ENCODE results near the gene NOTUM. TPM values are rescaled to one million over a fixed set of nuclear protein-coding genes. Genes with fewer than 3 reads are reported as not detected.

Gene NOTUM
- total and polyA plus RNA-seq, 4 donors, result 0.71 to 7.6 (median 2.2) TPM

GRCh38 chr17:81998212-81998611 is 37.2 kb upstream of the NOTUM start:
- ATAC-seq (ENCODE audit: insufficient read depth, low FRiP score), result no peak
- 85 to 86% methylated on average over 7 of the region's 7 CpGs for WGBS, 2 donors

DNA sequence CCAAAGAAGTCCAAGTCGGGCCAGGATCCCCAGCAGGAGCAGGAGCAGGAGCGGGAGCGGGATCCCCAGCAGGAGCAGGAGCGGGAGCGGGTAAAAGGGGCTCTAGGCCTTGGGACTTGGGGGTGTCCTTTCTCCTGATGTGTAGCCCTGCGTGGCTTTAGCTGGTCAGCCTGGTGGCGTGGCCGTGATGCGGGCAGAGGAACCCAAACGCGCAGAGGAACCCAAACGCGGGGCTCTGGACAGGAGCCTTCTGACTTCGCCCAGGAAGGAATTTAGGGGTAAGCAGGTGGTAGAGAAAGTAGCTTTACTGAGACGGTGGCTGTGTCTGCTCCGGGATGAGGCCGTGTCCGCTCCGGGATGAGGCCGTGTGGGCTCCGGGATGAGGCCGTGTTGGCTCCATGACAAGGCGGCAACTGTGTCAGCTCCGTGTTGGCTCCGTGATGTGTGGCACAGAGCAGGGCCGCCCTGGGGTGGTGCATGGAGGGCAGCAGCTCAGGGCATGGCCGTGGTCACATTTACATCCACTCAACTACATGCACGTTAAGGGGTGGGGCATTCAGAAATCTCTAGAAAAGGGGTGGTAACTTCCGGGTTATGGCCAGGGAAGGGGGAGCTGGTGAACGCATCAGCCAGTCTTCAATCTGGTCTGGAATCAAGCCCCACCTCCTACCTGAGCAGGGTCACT is 35.9 kb upstream of the NOTUM start:
- H3K4me3 ChIP-seq, result no peak overlapping the region
- no peak for DNase-seq
- WGBS, 2 donors, result 94 to 95% methylated on average over 30 of the region's 30 CpGs

More at GRCh38 chr17:81998212-81998611, 37.2 kb upstream of the NOTUM start:
- H3K36me3 ChIP-seq (ENCODE audit: control insufficient read depth in 4 of 4, insufficient read depth in 4 of 4, low read length in 4 of 4), result peaks cover 0 to 19% (median 1%) of the 10 kb centered on the region in 4 donors
- H3K4me3 ChIP-seq, result no peak overlapping the region
- TF ChIP-seq, protein P1, sequence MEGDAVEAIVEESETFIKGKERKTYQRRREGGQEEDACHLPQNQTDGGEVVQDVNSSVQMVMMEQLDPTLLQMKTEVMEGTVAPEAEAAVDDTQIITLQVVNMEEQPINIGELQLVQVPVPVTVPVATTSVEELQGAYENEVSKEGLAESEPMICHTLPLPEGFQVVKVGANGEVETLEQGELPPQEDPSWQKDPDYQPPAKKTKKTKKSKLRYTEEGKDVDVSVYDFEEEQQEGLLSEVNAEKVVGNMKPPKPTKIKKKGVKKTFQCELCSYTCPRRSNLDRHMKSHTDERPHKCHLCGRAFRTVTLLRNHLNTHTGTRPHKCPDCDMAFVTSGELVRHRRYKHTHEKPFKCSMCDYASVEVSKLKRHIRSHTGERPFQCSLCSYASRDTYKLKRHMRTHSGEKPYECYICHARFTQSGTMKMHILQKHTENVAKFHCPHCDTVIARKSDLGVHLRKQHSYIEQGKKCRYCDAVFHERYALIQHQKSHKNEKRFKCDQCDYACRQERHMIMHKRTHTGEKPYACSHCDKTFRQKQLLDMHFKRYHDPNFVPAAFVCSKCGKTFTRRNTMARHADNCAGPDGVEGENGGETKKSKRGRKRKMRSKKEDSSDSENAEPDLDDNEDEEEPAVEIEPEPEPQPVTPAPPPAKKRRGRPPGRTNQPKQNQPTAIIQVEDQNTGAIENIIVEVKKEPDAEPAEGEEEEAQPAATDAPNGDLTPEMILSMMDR (IDR thresholded peaks at IDR 0.05; ENCODE audit: control extremely low read depth, extremely low read depth), result no peak
- H3K27ac ChIP-seq (ENCODE audit: low read depth in 1 of 2, low read length in 1 of 2), result no peak overlapping the region
- no peaks in the 10 kb centered on the region for H3K27me3 ChIP-seq (ENCODE audit: control insufficient read depth in 3 of 3, insufficient read depth in 3 of 3, low read length in 2 of 3)
- H3K9me3 ChIP-seq (ENCODE audit: control insufficient read depth in 4 of 4, insufficient read depth in 3 of 4, low read length in 3 of 4), result no peaks in the 10 kb centered on the region
- H3K4me1 ChIP-seq (ENCODE audit: control insufficient read depth in 5 of 5, insufficient read depth in 5 of 5, low read length in 5 of 5), result peaks cover 3 to 50% (median 6%) of the 10 kb centered on the region in 5 donors
- H3K9ac ChIP-seq (ENCODE audit: insufficient read depth in 1 of 2, low read length in 2 of 2), result no peak overlapping the region
- DNase-seq, result no peak

GRCh38 chr17:81996232-81996756 is 35.3 kb upstream of the NOTUM start:
- H3K4me1 ChIP-seq (ENCODE audit: control insufficient read depth in 5 of 5, insufficient read depth in 5 of 5, low read length in 5 of 5), result peaks cover 0 to 61% (median 15%) of the 10 kb centered on the region in 5 donors
- H3K27me3 ChIP-seq (ENCODE audit: control insufficient read depth in 3 of 3, insufficient read depth in 3 of 3, low read length in 2 of 3), result no peaks in the 10 kb centered on the region
- no peak overlapping the region for H3K9ac ChIP-seq (ENCODE audit: insufficient read depth in 1 of 2, low read length in 2 of 2)
- H3K27ac ChIP-seq (ENCODE audit: low read depth in 1 of 2, low read length in 1 of 2), result no peak overlapping the region
- no peak overlapping the region for H3K4me3 ChIP-seq
- peaks cover 0 to 19% (median 1%) of the 10 kb centered on the region in 4 donors for H3K36me3 ChIP-seq (ENCODE audit: control insufficient read depth in 4 of 4, insufficient read depth in 4 of 4, low read length in 4 of 4)
- ATAC-seq (ENCODE audit: insufficient read depth, low FRiP score), result no peak
- WGBS, 2 donors, result 91 to 94% methylated on average over 27 to 28 of the region's 28 CpGs
- DNase-seq, result no peak
- TF ChIP-seq, protein P1 (IDR thresholded peaks at IDR 0.05; ENCODE audit: control extremely low read depth, extremely low read depth), result no peak
- no peaks in the 10 kb centered on the region for H3K9me3 ChIP-seq (ENCODE audit: control insufficient read depth in 4 of 4, insufficient read depth in 3 of 4, low read length in 3 of 4)

More for the DNA sequence above, 35.9 kb upstream of the NOTUM start:
- no peak for ATAC-seq (ENCODE audit: insufficient read depth, low FRiP score)
- Histone ChIP-seq H3K36me3 (ENCODE audit: control insufficient read depth in 4 of 4, insufficient read depth in 4 of 4, low read length in 4 of 4) (peaks cover 0 to 19% (median 1%) of the 10 kb centered on the region in 4 donors), H3K9me3 (ENCODE audit: control insufficient read depth in 4 of 4, insufficient read depth in 3 of 4, low read length in 3 of 4) (no peaks in the 10 kb centered on the region), H3K9ac (ENCODE audit: insufficient read depth in 1 of 2, low read length in 2 of 2) (no peak overlapping the region), H3K4me1 (ENCODE audit: control insufficient read depth in 5 of 5, insufficient read depth in 5 of 5, low read length in 5 of 5) (peaks cover 0 to 61% (median 13%) of the 10 kb centered on the region in 5 donors), H3K27me3 (ENCODE audit: control insufficient read depth in 3 of 3, insufficient read depth in 3 of 3, low read length in 2 of 3) (no peaks in the 10 kb centered on the region), H3K27ac (ENCODE audit: low read depth in 1 of 2, low read length in 1 of 2) (no peak overlapping the region)
- TF ChIP-seq, protein P1 (IDR thresholded peaks at IDR 0.05; ENCODE audit: control extremely low read depth, extremely low read depth), result no peak

All from lung (tissue), 12 donors.